HepG2 (cell line): ENCODE data around the gene CA10.

Source experiments
- ATAD3A ChIP-seq: sonication (generic); formaldehyde crosslinking; IDR thresholded peaks from 2 replicates; pipeline ENCODE4 v1.4.0; 2020; ENCODE audit warnings: missing genetic modification reagents
- CTCF ChIP-seq: sonication (generic); formaldehyde crosslinking; IDR thresholded peaks from 2 replicates; pipeline ENCODE4 v1.5.0; 2020; ENCODE audit warnings: mild to moderate bottlenecking, missing genetic modification reagents, moderate library complexity
- KLF16 ChIP-seq, 2 experiments: sonication (generic) in 1 of 2; formaldehyde crosslinking in 1 of 2; IDR thresholded peaks; 2 replicates each; pipeline versions ENCODE4 v1.6.1 to v1.8.0; 2016 to 2023; ENCODE audit warnings: missing genetic modification reagents in 2 of 2, missing compliant biosample characterization in 1 of 2
- MATR3 ChIP-seq: sonication (generic); formaldehyde crosslinking; IDR thresholded peaks from 2 replicates; pipeline ENCODE4 v1.4.0; 2020; ENCODE audit warnings: missing genetic modification reagents
- RFX5 ChIP-seq: IDR thresholded peaks from 2 replicates; pipeline ENCODE4 v1.6.1; 2011; ENCODE audit warnings: low read depth, low read length, improper control_type of control experiment
- TFDP1 ChIP-seq: IDR thresholded peaks from 2 replicates; pipeline ENCODE4 v1.6.1; 2016; ENCODE audit warnings: missing compliant biosample characterization, missing genetic modification reagents, borderline replicate concordance
- ZNF235 ChIP-seq: sonication (generic); formaldehyde crosslinking; IDR thresholded peaks from 2 replicates; pipeline ENCODE4 v1.8.1; 2023; ENCODE audit warnings: mild to moderate bottlenecking, missing genetic modification reagents, borderline replicate concordance
- ZNF597 ChIP-seq: sonication (generic); formaldehyde crosslinking; IDR thresholded peaks from 2 replicates; pipeline ENCODE4 v1.5.0; 2020; ENCODE audit warnings: missing genetic modification reagents
- ZNF772 ChIP-seq: sonication (generic); formaldehyde crosslinking; IDR thresholded peaks from 2 replicates; pipeline ENCODE4 v1.5.0; 2020; ENCODE audit warnings: mild to moderate bottlenecking, missing genetic modification reagents

- TF ChIP-seq MATR3 (CRISPR knock-in tag), result no peak
- TF ChIP-seq CTCF, result no peak
- no peak for TF ChIP-seq RFX5
- no peak for TF ChIP-seq ZNF597 (CRISPR knock-in tag)
- no peak for TF ChIP-seq KLF16 (CRISPR knock-in tag; IDR thresholded peaks at IDR 0.05)
- TF ChIP-seq TFDP1 (CRISPR knock-in tag), result no peak
- no peak for TF ChIP-seq ZNF772 (CRISPR knock-in tag)
- no peak for TF ChIP-seq ZNF235 (CRISPR knock-in tag)
- TF ChIP-seq ATAD3A, result no peak
These were observed 397.4 kb downstream of the CA10 start for GRCh38 chr17:51761105-51761504.
